ENCODE results near the gene PAQR7. TPM values are rescaled to one million over a fixed set of nuclear protein-coding genes. Genes with fewer than 3 reads are reported as not detected.

Gene PAQR7
- total RNA-seq, 1 donor from 2014 or later: 9.4 TPM

DNA sequence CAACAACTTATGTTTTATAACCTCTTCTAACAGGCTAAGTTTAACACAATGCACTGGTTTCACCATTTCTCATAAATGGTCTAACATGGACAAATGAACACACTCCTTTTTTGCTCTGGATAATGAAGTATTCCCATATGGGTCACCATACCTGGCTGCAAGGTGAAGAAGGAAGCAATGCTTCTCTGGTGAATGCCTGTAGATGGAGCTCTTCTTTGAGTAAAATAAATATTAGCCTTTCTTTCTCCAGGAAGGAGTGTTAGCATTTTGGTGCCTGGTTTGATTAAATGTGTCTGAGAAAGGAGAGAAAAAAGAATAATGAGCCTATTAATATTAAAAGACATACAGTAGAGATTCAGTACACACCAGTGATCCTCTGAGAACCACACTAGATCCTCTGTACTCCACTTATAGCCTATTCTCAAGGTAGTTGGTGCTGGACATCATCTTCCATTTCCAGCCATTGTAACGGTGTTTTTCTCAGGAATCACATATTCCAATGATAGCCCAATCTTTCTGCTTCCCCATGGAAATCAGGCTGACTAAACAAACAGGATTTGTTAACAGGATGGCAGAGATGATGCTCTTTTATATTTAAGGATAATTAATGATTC is 38.1 kb downstream of the PAQR7 start:
- TF ChIP-seq, protein P1, sequence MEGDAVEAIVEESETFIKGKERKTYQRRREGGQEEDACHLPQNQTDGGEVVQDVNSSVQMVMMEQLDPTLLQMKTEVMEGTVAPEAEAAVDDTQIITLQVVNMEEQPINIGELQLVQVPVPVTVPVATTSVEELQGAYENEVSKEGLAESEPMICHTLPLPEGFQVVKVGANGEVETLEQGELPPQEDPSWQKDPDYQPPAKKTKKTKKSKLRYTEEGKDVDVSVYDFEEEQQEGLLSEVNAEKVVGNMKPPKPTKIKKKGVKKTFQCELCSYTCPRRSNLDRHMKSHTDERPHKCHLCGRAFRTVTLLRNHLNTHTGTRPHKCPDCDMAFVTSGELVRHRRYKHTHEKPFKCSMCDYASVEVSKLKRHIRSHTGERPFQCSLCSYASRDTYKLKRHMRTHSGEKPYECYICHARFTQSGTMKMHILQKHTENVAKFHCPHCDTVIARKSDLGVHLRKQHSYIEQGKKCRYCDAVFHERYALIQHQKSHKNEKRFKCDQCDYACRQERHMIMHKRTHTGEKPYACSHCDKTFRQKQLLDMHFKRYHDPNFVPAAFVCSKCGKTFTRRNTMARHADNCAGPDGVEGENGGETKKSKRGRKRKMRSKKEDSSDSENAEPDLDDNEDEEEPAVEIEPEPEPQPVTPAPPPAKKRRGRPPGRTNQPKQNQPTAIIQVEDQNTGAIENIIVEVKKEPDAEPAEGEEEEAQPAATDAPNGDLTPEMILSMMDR (conservative IDR thresholded peaks at IDR 0.05; ENCODE audit: low read depth, low read length): peak; percentile 76
- no peak overlapping the region for H3K4me3 ChIP-seq (ENCODE audit: low read depth, low read length)
- no peak for DNase-seq (ENCODE audit: low read depth)

DNA sequence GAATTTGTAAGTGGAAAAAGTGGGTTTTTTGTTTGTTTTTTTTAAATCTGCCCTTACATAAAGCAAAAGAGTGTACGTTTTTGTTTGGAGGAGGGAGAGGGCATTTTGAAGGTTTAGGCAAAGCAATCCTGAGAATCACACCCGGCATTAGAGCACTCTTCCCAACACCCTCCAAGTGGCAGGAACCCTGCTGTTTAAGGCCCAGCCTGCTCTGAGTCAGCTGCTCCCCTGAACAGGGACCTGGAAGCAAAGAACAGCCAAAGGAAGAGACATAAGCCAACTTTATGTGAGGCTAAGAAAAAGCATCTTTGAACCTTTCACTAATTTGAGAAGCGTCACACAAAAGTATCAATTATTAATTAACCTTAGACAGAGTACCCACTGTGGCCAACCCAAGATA is 38.8 kb downstream of the PAQR7 start:
- DNase-seq (ENCODE audit: low read depth): no peak
- TF ChIP-seq, protein P1 (conservative IDR thresholded peaks at IDR 0.05; ENCODE audit: low read depth, low read length): no peak

DNA sequence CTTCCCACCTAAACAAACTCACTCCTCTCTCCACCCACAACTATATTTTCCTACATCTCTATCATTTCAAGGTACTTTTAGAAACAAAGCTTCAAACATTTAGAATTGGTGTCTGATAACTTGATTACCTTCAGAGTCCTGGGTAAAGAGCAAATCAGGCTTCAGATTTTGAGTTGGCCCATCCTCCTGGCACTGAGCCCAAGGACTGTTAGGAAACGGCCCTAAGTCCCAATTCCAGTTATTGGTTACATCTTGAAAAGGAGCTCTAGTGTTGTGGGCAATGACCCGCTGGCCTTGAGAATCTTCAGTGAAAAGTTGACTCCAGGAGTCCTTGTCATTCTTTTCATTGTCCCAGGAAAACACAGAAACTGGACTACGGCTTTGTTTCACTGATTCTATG is 40.6 kb downstream of the PAQR7 start:
- no peak overlapping the region for H3K4me3 ChIP-seq (ENCODE audit: low read depth, low read length)
- TF ChIP-seq, protein P1 (conservative IDR thresholded peaks at IDR 0.05; ENCODE audit: low read depth, low read length): no peak
- DNase-seq (ENCODE audit: low read depth): no peak

More for the DNA sequence above, 38.8 kb downstream of the PAQR7 start:
- H3K4me3 ChIP-seq (ENCODE audit: low read depth, low read length): no peak overlapping the region

DNA sequence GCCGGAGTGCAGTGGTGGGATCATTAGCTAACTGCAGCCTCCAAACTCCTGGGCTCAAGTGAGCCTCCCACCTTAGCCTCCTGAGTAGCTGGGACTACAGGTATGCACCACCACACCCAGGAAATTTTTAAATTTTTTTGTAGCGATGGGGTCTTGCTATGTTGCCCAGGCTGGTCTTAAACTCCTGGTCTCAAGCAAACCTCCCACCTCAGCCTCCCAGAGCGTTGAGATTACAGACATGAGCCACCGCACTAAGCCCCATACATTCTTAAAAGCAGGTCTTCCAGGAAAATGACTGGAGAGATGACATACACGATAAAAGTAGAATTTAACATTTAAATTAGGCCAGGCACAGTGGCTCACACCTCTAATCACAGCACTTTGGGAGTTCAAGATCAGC is 42.4 kb downstream of the PAQR7 start:
- DNase-seq (ENCODE audit: low read depth): no peak
- no peak overlapping the region for H3K4me3 ChIP-seq (ENCODE audit: low read depth, low read length)
- TF ChIP-seq, protein P1 (conservative IDR thresholded peaks at IDR 0.05; ENCODE audit: low read depth, low read length): no peak

DNA sequence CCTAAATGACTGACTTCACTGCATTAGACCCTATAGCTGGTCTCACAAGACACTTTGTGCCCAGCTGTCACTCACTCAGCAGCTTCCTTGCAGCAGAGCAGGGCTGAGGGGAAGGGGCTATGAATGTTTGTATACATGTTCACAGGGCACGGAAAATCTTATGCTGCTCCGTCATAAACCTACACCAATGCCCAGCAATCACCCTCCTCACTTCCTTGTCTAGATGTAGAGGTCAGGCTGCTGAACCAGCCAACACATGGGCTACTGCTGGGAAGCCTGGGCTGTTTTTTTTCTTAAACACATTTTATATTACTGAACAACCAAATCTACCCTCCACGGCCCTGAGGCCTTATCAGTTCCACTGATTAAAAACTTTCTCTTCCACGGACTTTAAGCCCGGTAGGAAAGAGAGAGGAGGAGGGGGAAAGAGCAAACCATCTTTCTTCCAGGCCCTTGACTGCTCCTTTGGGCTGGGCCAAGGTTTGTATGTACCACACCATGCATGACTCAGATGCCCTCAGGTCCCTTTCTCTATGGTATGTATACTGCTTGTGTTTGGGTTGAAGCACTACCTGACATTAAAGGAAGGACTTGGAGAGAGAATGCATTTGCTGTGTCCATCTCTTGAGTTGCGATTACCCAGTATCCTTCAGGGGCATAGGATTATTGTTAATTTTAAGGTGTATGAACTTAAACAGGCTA is 43.0 kb downstream of the PAQR7 start:
- no peak for DNase-seq (ENCODE audit: low read depth)
- TF ChIP-seq, protein P1 (conservative IDR thresholded peaks at IDR 0.05; ENCODE audit: low read depth, low read length): no peak
- H3K4me3 ChIP-seq (ENCODE audit: low read depth, low read length): no peak overlapping the region

DNA sequence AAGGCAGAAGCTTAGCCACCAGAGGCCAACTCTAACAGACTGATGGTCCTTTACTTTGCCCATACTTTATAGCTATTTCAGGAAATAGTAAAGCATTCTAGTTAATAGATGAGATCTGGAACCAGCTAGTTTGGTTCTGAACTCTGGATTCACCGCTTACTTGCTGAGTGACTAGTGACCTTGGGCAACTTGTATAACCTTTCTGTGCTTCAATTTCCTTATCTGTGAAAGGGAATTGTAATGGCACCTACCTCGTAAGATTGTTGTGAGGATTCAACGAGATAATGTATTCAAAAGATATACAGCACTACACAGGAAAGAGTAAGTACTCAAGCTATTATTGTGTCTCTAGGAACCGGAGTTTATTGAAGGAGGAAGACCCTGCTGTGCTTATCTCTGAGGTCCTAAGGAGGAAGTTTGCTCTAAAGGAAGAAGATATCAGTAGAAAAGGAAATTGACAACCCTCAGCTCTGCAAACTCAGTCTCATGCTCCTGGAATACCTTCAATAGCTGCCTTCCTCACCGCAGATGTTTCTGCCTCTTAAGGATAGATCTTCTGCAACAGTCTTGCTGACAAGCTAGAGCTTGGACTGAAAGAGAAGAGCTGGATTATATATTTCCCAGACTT is 43.8 kb downstream of the PAQR7 start:
- DNase-seq (ENCODE audit: low read depth): no peak
- TF ChIP-seq, protein P1 (conservative IDR thresholded peaks at IDR 0.05; ENCODE audit: low read depth, low read length): no peak
- no peak overlapping the region for H3K4me3 ChIP-seq (ENCODE audit: low read depth, low read length)

Measured in epithelial cell of proximal tubule (primary cell).